K562 (cell line): ENCODE results near the gene ANKMY2. TPM values are rescaled to one million over a fixed set of nuclear protein-coding genes. Genes with fewer than 3 reads are reported as not detected.

ENCODE experiments used
- BHLHE40 ChIP-seq: IDR thresholded peaks from 2 replicates; pipeline ENCODE4 v1.6.1; 2011; ENCODE audit warnings: low read length, improper control_type of control experiment
- polyA plus RNA-seq, 8 experiments: library from polyadenylated mRNA; depleted of rRNA in 4 of 8; stranded (reverse) in 5 of 8; unstranded in 3 of 8; fragments of >200 nt; fragmentation: Nextera tagmentation in 2 of 8; fragmentation: Illumina TruSeq in 1 of 8; extraction: Ambion mirVana in 2 of 8; extraction: Trizol in 1 of 8; gene quantifications; 2 replicates each; pipeline versions ENCODE4 v1.2.1 to v1.2.3, GENCODE V29; 2011 to 2014; ENCODE audit warnings: inconsistent platforms in 1 of 8, missing spikeins in 1 of 8
- total RNA-seq, 7 experiments: library from RNA; depleted of rRNA in 6 of 7; stranded (reverse); fragments of >200 nt in 6 of 7; fragmentation: Illumina TruSeq in 2 of 7; extraction: Trizol in 2 of 7; gene quantifications; 2 replicates each; pipeline versions ENCODE4 v1.2.1 to v1.2.3, GENCODE V29; 2011 to 2021; ENCODE audit warnings: low replicate concordance in 1 of 7
- TF ChIP-seq, protein P1 (sequence below), 2 experiments: fragments of 450-650 bp in 1 of 2; sonication (generic) in 1 of 2; formaldehyde crosslinking in 1 of 2; IDR thresholded peaks; 2 replicates each; pipeline versions ENCODE4 v1.7.1 to v1.9.0; 2016 to 2022; ENCODE audit warnings: inconsistent platforms in 1 of 2, mild to moderate bottlenecking in 1 of 2, missing genetic modification reagents in 1 of 2

Gene ANKMY2
- total and polyA plus RNA-seq, 9 of the 15 experiments (the other 6 are each of a cell fraction or from before 2014, with no cell fraction given) = 38.9 to 71.5 (median 48.8) TPM

- TF ChIP-seq, protein P1, sequence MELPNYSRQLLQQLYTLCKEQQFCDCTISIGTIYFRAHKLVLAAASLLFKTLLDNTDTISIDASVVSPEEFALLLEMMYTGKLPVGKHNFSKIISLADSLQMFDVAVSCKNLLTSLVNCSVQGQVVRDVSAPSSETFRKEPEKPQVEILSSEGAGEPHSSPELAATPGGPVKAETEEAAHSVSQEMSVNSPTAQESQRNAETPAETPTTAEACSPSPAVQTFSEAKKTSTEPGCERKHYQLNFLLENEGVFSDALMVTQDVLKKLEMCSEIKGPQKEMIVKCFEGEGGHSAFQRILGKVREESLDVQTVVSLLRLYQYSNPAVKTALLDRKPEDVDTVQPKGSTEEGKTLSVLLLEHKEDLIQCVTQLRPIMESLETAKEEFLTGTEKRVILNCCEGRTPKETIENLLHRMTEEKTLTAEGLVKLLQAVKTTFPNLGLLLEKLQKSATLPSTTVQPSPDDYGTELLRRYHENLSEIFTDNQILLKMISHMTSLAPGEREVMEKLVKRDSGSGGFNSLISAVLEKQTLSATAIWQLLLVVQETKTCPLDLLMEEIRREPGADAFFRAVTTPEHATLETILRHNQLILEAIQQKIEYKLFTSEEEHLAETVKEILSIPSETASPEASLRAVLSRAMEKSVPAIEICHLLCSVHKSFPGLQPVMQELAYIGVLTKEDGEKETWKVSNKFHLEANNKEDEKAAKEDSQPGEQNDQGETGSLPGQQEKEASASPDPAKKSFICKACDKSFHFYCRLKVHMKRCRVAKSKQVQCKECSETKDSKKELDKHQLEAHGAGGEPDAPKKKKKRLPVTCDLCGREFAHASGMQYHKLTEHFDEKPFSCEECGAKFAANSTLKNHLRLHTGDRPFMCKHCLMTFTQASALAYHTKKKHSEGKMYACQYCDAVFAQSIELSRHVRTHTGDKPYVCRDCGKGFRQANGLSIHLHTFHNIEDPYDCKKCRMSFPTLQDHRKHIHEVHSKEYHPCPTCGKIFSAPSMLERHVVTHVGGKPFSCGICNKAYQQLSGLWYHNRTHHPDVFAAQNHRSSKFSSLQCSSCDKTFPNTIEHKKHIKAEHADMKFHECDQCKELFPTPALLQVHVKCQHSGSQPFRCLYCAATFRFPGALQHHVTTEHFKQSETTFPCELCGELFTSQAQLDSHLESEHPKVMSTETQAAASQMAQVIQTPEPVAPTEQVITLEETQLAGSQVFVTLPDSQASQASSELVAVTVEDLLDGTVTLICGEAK (IDR thresholded peaks at IDR 0.05) = no peak
- TF ChIP-seq, protein P1 (CRISPR knock-in tag; IDR thresholded peaks at IDR 0.05) = no peak
- no peak for TF ChIP-seq BHLHE40
Measured at GRCh38 chr7:16579216-16579615, 66.3 kb downstream of the ANKMY2 start (continued).
